ENCODE results near the gene TNNC2. TPM values are rescaled to one million over a fixed set of nuclear protein-coding genes. Genes with fewer than 3 reads are reported as not detected.

TNNC2 gene
- polyA plus RNA-seq, 1 of the 3 experiments (the other 2 are of a cell fraction) = 1.1 TPM

DNA sequence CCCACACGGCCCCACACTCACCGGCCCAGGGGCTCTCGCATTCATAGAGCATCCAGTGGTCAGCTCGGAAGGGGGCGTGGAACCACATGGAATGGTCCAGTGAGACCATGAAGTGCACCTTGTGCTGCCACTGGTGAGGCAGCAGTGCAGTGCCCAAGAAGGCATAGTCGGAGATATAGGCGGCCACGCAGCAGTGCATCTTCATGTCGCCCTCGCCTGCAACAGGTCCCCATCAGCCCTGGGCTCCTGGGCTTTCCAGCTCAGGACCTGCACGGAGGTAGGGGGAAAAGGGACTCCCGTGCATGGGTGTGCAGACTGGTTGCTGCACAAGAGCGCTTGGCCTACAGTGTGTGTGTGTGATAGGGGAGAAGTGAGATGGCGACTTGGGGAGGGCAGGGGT, 16.4 kb upstream of the TNNC2 start:
- TF ChIP-seq YY1 (IDR thresholded peaks at IDR 0.05; ENCODE audit: low read depth) (no peak), CHD2 (IDR thresholded peaks at IDR 0.05; ENCODE audit: low read length, partially characterized antibody) (no peak), FOSL2 (IDR thresholded peaks at IDR 0.05; ENCODE audit: borderline replicate concordance, low read depth) (no peak), POLR2AphosphoS5 (IDR thresholded peaks at IDR 0.05; ENCODE audit: low read depth, low read length) (no peak)
- CTCF ChIA-PET = interaction anchor here (1.9 kb wide), 1 partner anchor 13 kb away, joined by 6 read pairs; no protein-coding TSS in a partner anchor
- H3K36me3 ChIP-seq (replicated peaks in 1 of 2; ENCODE audit: control insufficient read depth in 1 of 2, insufficient read depth in 2 of 2, low read length in 1 of 2) = peaks cover 31 to 50% of the 10 kb centered on the region in 2 experiments

DNA sequence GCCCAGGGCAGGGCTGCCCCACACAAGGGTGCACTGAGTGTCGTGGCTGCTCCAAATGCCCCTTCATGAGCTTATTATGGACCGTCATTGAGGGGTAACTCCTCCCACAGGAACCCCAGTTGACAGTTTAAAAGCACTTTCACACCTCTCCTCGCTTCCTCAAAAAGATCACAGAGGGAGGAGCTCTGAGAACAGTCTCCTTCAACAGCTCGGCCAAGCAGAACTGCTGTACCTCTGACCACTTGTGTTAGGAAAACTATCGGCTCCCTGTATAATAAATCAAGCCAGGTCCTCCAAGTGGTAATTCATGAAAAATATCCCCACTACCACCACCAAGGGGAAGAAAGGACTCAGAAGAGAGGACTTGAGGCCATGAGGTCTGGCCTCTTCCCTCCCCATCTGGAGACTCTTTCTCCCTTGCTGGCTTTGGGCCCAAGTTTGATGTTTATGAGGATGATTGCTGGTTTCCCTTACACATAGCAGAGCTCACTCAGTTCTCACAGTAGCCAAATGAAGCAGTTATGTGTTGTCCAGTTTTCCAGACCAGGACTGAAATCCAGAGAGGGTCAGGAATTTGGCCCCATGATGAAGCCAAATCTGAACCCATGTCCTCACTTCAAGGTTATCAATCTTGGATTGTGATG, 15.2 kb upstream of the TNNC2 start:
- Histone ChIP-seq H3K9me2 (no peaks in the 10 kb centered on the region), H4K20me1 (ENCODE audit: insufficient read depth) (no peaks in the 10 kb centered on the region), H3K9ac (no peak overlapping the region), H3K27me3 (ENCODE audit: insufficient read depth) (no peaks in the 10 kb centered on the region), H3K36me3 (replicated peaks in 1 of 2; ENCODE audit: control insufficient read depth in 1 of 2, insufficient read depth in 2 of 2, low read length in 1 of 2) (peaks cover 31 to 47% of the 10 kb centered on the region in 2 experiments), H3F3A (replicated peaks; ENCODE audit: insufficient read depth) (no peaks in the 10 kb centered on the region), H3K4me3 (ENCODE audit: low read depth in 2 of 2, low read length in 1 of 2) (no peak overlapping the region), H3K27ac (ENCODE audit: low read depth in 2 of 2, low read length in 1 of 2) (peak overlapping the region in 1 of 2 experiments; percentile 4; a peak in 1 of 4 replicates), H3K4me2 (no peak overlapping the region), H3K79me2 (ENCODE audit: insufficient read depth) (peaks cover 5% of the 10 kb centered on the region), H3K9me3 (no peaks in the 10 kb centered on the region), H2AFZ (ENCODE audit: low read depth) (no peak overlapping the region), H3K4me1 (ENCODE audit: control insufficient read depth in 1 of 2, insufficient read depth in 2 of 2, low read depth in 1 of 2, low read length in 1 of 2) (no peaks in the 10 kb centered on the region; a peak in 1 of 4 replicates)
- CTCF ChIA-PET = interaction anchor here (0.6 to 1.9 kb wide), 4 partner anchors 10 to 798 kb away, joined by 3 to 6 read pairs (median 4); no protein-coding TSS in a partner anchor
- no peak for DNase-seq
- POLR2A ChIA-PET = no interaction called here
- TF ChIP-seq, protein P1, sequence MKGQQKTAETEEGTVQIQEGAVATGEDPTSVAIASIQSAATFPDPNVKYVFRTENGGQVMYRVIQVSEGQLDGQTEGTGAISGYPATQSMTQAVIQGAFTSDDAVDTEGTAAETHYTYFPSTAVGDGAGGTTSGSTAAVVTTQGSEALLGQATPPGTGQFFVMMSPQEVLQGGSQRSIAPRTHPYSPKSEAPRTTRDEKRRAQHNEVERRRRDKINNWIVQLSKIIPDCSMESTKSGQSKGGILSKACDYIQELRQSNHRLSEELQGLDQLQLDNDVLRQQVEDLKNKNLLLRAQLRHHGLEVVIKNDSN (IDR thresholded peaks at IDR 0.05; ENCODE audit: borderline replicate concordance, low read depth) = no peak
- no peak for TF ChIP-seq RXRA (IDR thresholded peaks at IDR 0.05; ENCODE audit: borderline replicate concordance, low read depth)
- no peak for TF ChIP-seq NRF1 (IDR thresholded peaks at IDR 0.05; ENCODE audit: low read depth, low read length)
- TF ChIP-seq, protein P2, sequence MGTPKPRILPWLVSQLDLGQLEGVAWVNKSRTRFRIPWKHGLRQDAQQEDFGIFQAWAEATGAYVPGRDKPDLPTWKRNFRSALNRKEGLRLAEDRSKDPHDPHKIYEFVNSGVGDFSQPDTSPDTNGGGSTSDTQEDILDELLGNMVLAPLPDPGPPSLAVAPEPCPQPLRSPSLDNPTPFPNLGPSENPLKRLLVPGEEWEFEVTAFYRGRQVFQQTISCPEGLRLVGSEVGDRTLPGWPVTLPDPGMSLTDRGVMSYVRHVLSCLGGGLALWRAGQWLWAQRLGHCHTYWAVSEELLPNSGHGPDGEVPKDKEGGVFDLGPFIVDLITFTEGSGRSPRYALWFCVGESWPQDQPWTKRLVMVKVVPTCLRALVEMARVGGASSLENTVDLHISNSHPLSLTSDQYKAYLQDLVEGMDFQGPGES (IDR thresholded peaks at IDR 0.05; ENCODE audit: low read depth, low read length) = no peak
- no peak for TF ChIP-seq FOXJ3 (CRISPR knock-in tag; IDR thresholded peaks at IDR 0.05)
- no peak for TF ChIP-seq YY1 (IDR thresholded peaks at IDR 0.05; ENCODE audit: low read depth)
- TF ChIP-seq, protein P3, sequence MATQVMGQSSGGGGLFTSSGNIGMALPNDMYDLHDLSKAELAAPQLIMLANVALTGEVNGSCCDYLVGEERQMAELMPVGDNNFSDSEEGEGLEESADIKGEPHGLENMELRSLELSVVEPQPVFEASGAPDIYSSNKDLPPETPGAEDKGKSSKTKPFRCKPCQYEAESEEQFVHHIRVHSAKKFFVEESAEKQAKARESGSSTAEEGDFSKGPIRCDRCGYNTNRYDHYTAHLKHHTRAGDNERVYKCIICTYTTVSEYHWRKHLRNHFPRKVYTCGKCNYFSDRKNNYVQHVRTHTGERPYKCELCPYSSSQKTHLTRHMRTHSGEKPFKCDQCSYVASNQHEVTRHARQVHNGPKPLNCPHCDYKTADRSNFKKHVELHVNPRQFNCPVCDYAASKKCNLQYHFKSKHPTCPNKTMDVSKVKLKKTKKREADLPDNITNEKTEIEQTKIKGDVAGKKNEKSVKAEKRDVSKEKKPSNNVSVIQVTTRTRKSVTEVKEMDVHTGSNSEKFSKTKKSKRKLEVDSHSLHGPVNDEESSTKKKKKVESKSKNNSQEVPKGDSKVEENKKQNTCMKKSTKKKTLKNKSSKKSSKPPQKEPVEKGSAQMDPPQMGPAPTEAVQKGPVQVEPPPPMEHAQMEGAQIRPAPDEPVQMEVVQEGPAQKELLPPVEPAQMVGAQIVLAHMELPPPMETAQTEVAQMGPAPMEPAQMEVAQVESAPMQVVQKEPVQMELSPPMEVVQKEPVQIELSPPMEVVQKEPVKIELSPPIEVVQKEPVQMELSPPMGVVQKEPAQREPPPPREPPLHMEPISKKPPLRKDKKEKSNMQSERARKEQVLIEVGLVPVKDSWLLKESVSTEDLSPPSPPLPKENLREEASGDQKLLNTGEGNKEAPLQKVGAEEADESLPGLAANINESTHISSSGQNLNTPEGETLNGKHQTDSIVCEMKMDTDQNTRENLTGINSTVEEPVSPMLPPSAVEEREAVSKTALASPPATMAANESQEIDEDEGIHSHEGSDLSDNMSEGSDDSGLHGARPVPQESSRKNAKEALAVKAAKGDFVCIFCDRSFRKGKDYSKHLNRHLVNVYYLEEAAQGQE (IDR thresholded peaks at IDR 0.05; ENCODE audit: low read depth, low read length) = no peak
- no peak for TF ChIP-seq MEF2A (IDR thresholded peaks at IDR 0.05; ENCODE audit: borderline replicate concordance, low read depth)
- WGBS (ENCODE audit: low lambda C conversion rate) = 95% methylated on average over 5 of the region's 5 CpGs

More for the DNA sequence above, 16.4 kb upstream of the TNNC2 start:
- Histone ChIP-seq H2AFZ (ENCODE audit: low read depth) (no peak overlapping the region), H3K9me3 (no peaks in the 10 kb centered on the region), H3K79me2 (ENCODE audit: insufficient read depth) (peaks cover 6% of the 10 kb centered on the region), H3K27ac (ENCODE audit: low read depth in 2 of 2, low read length in 1 of 2) (no peak overlapping the region), H3K4me1 (ENCODE audit: control insufficient read depth in 1 of 2, insufficient read depth in 2 of 2, low read depth in 1 of 2, low read length in 1 of 2) (no peaks in the 10 kb centered on the region), H3K4me3 (ENCODE audit: low read depth in 2 of 2, low read length in 1 of 2) (no peak overlapping the region), H3K27me3 (ENCODE audit: insufficient read depth) (no peaks in the 10 kb centered on the region), H3K4me2 (no peak overlapping the region), H3K9me2 (no peaks in the 10 kb centered on the region), H3F3A (replicated peaks; ENCODE audit: insufficient read depth) (no peaks in the 10 kb centered on the region), H4K20me1 (ENCODE audit: insufficient read depth) (no peaks in the 10 kb centered on the region), H3K9ac (no peak overlapping the region)
- POLR2A ChIA-PET = no interaction called here
- DNase-seq = no peak
- WGBS (ENCODE audit: low lambda C conversion rate) = 98% methylated on average over 13 of the region's 14 CpGs

All from SK-N-SH (cell line).